Testis (tissue), 2 donors: ENCODE data around the gene TINAGL1.

Experiments used
- CTCF ChIP-seq, 3 experiments: fragments of 450-650 bp in 2 of 3; fragments of 200-600 bp in 1 of 3; sonication (generic) in 1 of 3; IDR thresholded peaks; one replicate each; pipeline ENCODE4 v1.5.1; 2016 to 2019; ENCODE audit warnings: antibody characterized with exemption in 3 of 3, mild to moderate bottlenecking in 2 of 3, moderate library complexity in 1 of 3
- POLR2A ChIP-seq: fragments of 450-650 bp; IDR thresholded peaks from one replicate; pipeline ENCODE4 v1.6.1; 2017; ENCODE audit warnings: antibody characterized with exemption, mild to moderate bottlenecking, moderate library complexity

DNA sequence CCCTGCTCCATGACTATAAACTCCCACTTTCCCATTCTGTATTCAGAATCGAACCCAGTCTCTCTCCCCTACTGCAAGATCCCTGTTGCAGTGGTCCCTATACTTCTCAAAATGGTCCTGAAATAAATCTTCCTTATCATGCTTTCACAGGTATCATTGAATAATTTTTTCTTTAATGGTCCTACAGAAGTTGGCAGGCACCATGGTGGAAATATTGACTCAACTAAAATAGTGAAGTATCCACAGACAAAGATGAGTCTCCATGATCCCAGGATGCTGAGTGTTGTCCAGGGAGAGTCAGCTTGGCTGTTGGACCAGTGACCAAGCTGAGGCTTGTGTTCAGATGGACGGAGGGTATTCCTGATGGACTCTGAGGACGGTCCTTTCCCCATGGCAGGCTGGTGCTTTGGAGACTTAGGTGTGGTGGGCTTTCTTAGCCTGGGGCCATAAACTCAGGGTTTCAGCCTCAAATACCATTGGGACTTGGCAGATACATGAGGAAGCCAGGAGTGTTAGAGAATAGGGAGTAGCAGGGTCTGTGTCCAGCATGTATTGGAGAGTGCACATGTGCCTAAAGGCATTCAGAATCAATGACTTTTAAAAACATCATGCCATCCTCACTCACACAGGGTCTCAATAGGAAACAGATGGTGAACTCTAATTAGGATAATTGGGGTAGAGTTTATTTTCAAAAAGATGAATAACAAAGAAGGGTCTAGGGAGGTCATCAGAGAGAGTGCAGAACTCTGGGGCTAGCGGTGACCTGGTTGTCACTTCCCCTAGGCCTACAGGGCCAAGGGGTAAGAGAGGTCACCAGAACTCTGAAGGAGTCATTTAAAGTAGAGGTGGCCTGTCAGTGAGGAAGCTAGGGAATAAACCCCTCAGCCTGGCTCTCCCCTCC is 19.8 kb downstream of the TINAGL1 start:
- TF ChIP-seq CTCF (IDR thresholded peaks at IDR 0.05) (no peak), POLR2A (no peak)
